ENCODE results near the gene ZCCHC18.
"Not testable (repeated sequence)": the region's sequence is repeated elsewhere in the genome, so short reads cannot be mapped to it uniquely, and the experiment has no call there.

ZCCHC18 gene

GRCh38 chrX:104112326-104112951 is at the start of gene ZCCHC18:
Gene ZCCHC18, plus strand, starts transcription at chrX:104112523. Its CDS starts 1,589 bp downstream, at chrX:104114112.
- DNase-seq: peak; percentile 82

- not testable (repeated sequence) for DNase-seq
These were observed 49.7 kb upstream of the ZCCHC18 start for GRCh38 chrX:104062636-104063035.

- not testable (repeated sequence) for DNase-seq
These were observed 36.4 kb upstream of the ZCCHC18 start, which contains the start of gene TMSB15C for GRCh38 chrX:104075778-104076445. Gene TMSB15C, minus strand, starts transcription at chrX:104076236.

GRCh38 chrX:104077854-104078253 is 34.5 kb upstream of the ZCCHC18 start:
- DNase-seq: not testable (repeated sequence)

- no peak for DNase-seq
These were observed 28.3 kb upstream of the ZCCHC18 start for GRCh38 chrX:104084063-104084462.

GRCh38 chrX:104084534-104085277 is 27.6 kb upstream of the ZCCHC18 start:
- no peak for DNase-seq

GRCh38 chrX:104085477-104085876 is 26.8 kb upstream of the ZCCHC18 start:
- no peak for DNase-seq

- no peak for DNase-seq
These were observed 26.4 kb upstream of the ZCCHC18 start for GRCh38 chrX:104085919-104086318.

- peak; percentile 85 for DNase-seq
These were observed 14.0 kb upstream of the ZCCHC18 start for GRCh38 chrX:104098151-104098808.

- peak; percentile 6 for DNase-seq
These were observed 13.4 kb upstream of the ZCCHC18 start for GRCh38 chrX:104098919-104099318.

- no peak for DNase-seq
These were observed 7.6 kb upstream of the ZCCHC18 start for GRCh38 chrX:104104676-104105075.

GRCh38 chrX:104105330-104106262 is 6.7 kb upstream of the ZCCHC18 start:
- no peak for DNase-seq

- no peak for DNase-seq
These were observed 3.4 kb upstream of the ZCCHC18 start for GRCh38 chrX:104108955-104109354.

- not testable (repeated sequence) for DNase-seq
These were observed 1.7 kb upstream of the ZCCHC18 start for GRCh38 chrX:104110491-104111240.

- peak; percentile 83 for DNase-seq
These were observed 1.1 kb downstream of the ZCCHC18 start for GRCh38 chrX:104113222-104113965.

GRCh38 chrX:104117759-104118158 is 5.4 kb downstream of the ZCCHC18 start:
- no peak for DNase-seq

- peak; percentile 39 for DNase-seq
These were observed 6.4 kb downstream of the ZCCHC18 start for GRCh38 chrX:104118765-104119164.

GRCh38 chrX:104122829-104123228 is 10.5 kb downstream of the ZCCHC18 start:
- DNase-seq: no peak

- no peak for DNase-seq
These were observed 14.5 kb downstream of the ZCCHC18 start for GRCh38 chrX:104126856-104127255.

- DNase-seq: no peak
These were observed 18.5 kb downstream of the ZCCHC18 start for GRCh38 chrX:104130808-104131207.

Measured in DMS53 (cell line).